Ascending aorta (tissue), 2 donors: ENCODE results near the gene C1orf21. TPM values are rescaled to one million over a fixed set of nuclear protein-coding genes. Genes with fewer than 3 reads are reported as not detected.

ENCODE experiments used
- DNase-seq, 2 donors: peaks; one replicate each; pipeline ENCODE4 v3.0.0-alpha.2; 2019; ENCODE audit warnings: low spot score in 2 of 2
- H3K27ac ChIP-seq, 2 donors: fragments of 200-600 bp; sonication (generic); one replicate each; pipeline ENCODE4 v1.5.1; 2016 to 2017; ENCODE audit warnings: mild to moderate bottlenecking in 1 of 2
- H3K27me3 ChIP-seq: fragments of 200-600 bp; sonication (generic); one replicate; pipeline ENCODE4 v1.5.1; 2017
- H3K36me3 ChIP-seq, 2 donors: fragments of 200-600 bp; sonication (generic); one replicate each; pipeline ENCODE4 v1.5.1; 2016
- H3K4me1 ChIP-seq, 2 donors: fragments of 200-600 bp; sonication (generic); one replicate each; pipeline ENCODE4 v1.5.1; 2016 to 2017; ENCODE audit warnings: mild to moderate bottlenecking in 1 of 2
- H3K4me3 ChIP-seq, 2 donors: fragments of 200-600 bp; sonication (generic); one replicate each; pipeline ENCODE4 v1.5.1; 2016 to 2017; ENCODE audit warnings: mild to moderate bottlenecking in 1 of 2
- H3K9me3 ChIP-seq, 2 donors: fragments of 200-600 bp; sonication (generic); one replicate each; pipeline ENCODE4 v1.5.1; 2016
- CTCF ChIP-seq, 3 experiments: fragments of 200-600 bp in 2 of 3; fragments of 450-650 bp in 1 of 3; sonication (generic) in 2 of 3; IDR thresholded peaks; one replicate each; pipeline ENCODE4 v1.5.1; 2016 to 2019; ENCODE audit warnings: antibody characterized with exemption in 3 of 3, mild to moderate bottlenecking in 1 of 3, moderate library complexity in 1 of 3
- intact Hi-C: fragments of 100-400 bp; cut with DNase I; formaldehyde crosslinking; loops from one replicate; pipeline ENCODE4 v1.15.1; 2023
- total RNA-seq: library from RNA; depleted of rRNA; stranded (reverse); fragments of >200 nt; gene quantifications from one replicate; pipeline ENCODE4 v1.1.0, GENCODE V29; 2016

C1orf21 gene
- total RNA-seq, 1 donor from 2014 or later: 21.8 TPM

GRCh38 chr1:184499616-184500015 lies 112.8 kb downstream of the C1orf21 start:
- no peak for TF ChIP-seq CTCF (IDR thresholded peaks at IDR 0.05)
- Histone ChIP-seq H3K4me1 (no peaks in the 10 kb centered on the region), H3K27ac (no peak overlapping the region)

GRCh38 chr1:184502161-184502560 lies 115.3 kb downstream of the C1orf21 start:
- intact Hi-C loops: no loop called here

More at GRCh38 chr1:184499616-184500015, 112.8 kb downstream of the C1orf21 start:
- no peak for DNase-seq
- Histone ChIP-seq H3K36me3 (no peaks in the 10 kb centered on the region), H3K4me3 (no peak overlapping the region), H3K27me3 (no peaks in the 10 kb centered on the region), H3K9me3 (no peaks in the 10 kb centered on the region)
- intact Hi-C loops: no loop called here

GRCh38 chr1:184503221-184503749 lies 116.5 kb downstream of the C1orf21 start:
- Histone ChIP-seq H3K36me3 (no peaks in the 10 kb centered on the region), H3K27ac (no peak overlapping the region), H3K4me3 (no peak overlapping the region), H3K4me1 (peaks cover 0 to 11% of the 10 kb centered on the region in 2 donors), H3K9me3 (no peaks in the 10 kb centered on the region), H3K27me3 (no peaks in the 10 kb centered on the region)
- no peak for DNase-seq
- TF ChIP-seq CTCF (IDR thresholded peaks at IDR 0.05): no peak
- intact Hi-C loops: no loop called here

More at GRCh38 chr1:184502161-184502560, 115.3 kb downstream of the C1orf21 start:
- Histone ChIP-seq H3K4me1 (peaks cover 0 to 5% of the 10 kb centered on the region in 2 donors), H3K27ac (no peak overlapping the region), H3K4me3 (no peak overlapping the region), H3K36me3 (no peaks in the 10 kb centered on the region), H3K9me3 (no peaks in the 10 kb centered on the region), H3K27me3 (no peaks in the 10 kb centered on the region)
- DNase-seq: no peak
- no peak for TF ChIP-seq CTCF (IDR thresholded peaks at IDR 0.05)

GRCh38 chr1:184504040-184504954 lies 117.5 kb downstream of the C1orf21 start:
- H3K9me3 ChIP-seq: no peaks in the 10 kb centered on the region
- H3K4me1 ChIP-seq: peaks cover 0 to 12% of the 10 kb centered on the region in 2 donors
- H3K27ac ChIP-seq: no peak overlapping the region
- TF ChIP-seq CTCF (IDR thresholded peaks at IDR 0.05): no peak
- DNase-seq: no peak
- no peak overlapping the region for H3K4me3 ChIP-seq
- H3K27me3 ChIP-seq: no peaks in the 10 kb centered on the region
- no peaks in the 10 kb centered on the region for H3K36me3 ChIP-seq
- intact Hi-C loops: no loop called here

- no peaks in the 10 kb centered on the region for H3K9me3 ChIP-seq
- intact Hi-C loops: loop anchor here (5.0 kb wide), 1 partner anchor 118 kb away; the partner anchor contains the start of gene C1orf21
- DNase-seq: no peak
- H3K36me3 ChIP-seq: no peaks in the 10 kb centered on the region
- H3K4me3 ChIP-seq: no peak overlapping the region
- H3K27me3 ChIP-seq: no peaks in the 10 kb centered on the region
- no peak for TF ChIP-seq CTCF (IDR thresholded peaks at IDR 0.05)
- no peak overlapping the region for H3K27ac ChIP-seq
- peaks cover 0 to 12% of the 10 kb centered on the region in 2 donors for H3K4me1 ChIP-seq
Observed at GRCh38 chr1:184504955-184505338, 118.1 kb downstream of the C1orf21 start.
